HuH-7.5 (cell line): ENCODE data around the gene MOCOS.

Source experiments
- DNase-seq: peaks from one replicate; pipeline ENCODE4 v3.0.0; 2011; ENCODE audit warnings: low spot score

Gene MOCOS

GRCh38 chr18:36177913-36178312 is 9.4 kb upstream of the MOCOS start:
- no peak for DNase-seq

GRCh38 chr18:36179562-36180355 is 7.5 kb upstream of the MOCOS start:
- no peak for DNase-seq

- no peak for DNase-seq
Measured at GRCh38 chr18:36181441-36181840, 5.9 kb upstream of the MOCOS start.

DNA sequence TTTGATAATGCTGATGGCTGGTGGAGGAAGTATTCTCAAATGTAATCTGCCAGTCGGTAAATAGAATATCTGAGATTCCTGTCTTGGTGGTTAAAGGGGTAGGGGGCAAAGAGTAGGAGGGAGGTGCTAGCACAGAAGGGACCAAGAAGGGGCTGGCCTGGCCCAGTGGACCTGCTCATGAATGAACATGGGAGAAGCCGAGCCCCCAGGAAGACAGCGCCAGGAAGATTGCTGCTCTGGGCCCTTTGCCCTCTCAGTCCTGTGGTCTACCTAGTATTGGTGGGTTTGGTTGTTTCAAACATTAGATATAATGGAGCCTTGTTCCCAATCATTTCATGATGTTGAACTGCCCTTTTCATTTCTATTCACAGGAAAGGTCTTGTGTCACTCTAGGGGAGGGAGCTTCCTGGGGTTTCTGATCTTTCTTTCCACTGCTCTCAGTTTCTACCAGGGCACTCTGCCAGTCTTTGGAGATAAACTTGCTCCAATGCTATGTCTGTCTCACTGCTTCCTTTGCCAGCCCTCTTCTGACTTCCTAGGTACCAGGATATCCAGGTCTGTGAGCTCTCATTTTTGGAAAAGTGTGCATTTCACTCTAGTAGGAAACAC is 5.3 kb upstream of the MOCOS start:
- DNase-seq = no peak

GRCh38 chr18:36183033-36183432 is 4.3 kb upstream of the MOCOS start:
- no peak for DNase-seq

GRCh38 chr18:36183987-36184386 is 3.3 kb upstream of the MOCOS start:
- no peak for DNase-seq

GRCh38 chr18:36185157-36185556 is 2.1 kb upstream of the MOCOS start:
- DNase-seq = no peak

GRCh38 chr18:36185901-36186460 is 1.3 kb upstream of the MOCOS start:
- DNase-seq = no peak

DNA sequence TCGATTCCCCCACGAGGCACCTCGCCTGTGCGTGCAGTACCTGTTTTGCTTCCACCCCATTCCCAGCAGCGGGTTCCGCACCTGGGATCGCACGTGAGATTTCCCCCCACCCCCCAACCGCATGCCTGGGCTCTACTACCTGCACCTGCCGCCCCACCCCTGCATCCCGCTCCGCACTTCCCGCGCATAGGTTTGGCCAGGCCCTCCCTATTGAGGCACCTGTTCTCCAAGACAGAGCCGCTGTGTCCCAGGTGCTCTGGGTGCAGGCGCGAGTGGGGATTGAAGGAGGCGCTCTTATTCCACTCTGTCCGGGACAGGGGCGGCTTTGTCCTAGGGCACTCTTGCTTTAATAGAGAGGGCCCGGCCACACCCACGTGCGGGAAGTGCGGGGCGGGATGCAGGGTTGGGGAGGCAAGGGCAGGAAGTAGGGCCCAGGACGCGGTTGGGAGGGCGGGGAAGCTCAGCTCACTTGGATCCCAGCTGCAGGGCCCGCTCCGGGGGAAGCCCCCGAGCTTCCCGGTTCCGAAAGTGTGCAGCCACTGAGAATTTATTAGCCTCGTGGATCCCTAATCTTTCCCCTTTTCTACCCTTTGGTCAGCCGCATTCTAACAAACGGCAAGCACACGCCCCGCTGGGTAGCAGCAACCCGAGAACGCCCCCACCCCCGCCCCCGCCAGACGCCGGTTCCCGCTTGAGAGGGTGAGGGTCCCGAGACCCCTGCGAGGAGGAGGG is 670 bp upstream of the MOCOS start:
- DNase-seq = peak; percentile 32

- peak; percentile 28 for DNase-seq
Measured at GRCh38 chr18:36187826-36188721, 777 bp downstream of the MOCOS start.

DNA sequence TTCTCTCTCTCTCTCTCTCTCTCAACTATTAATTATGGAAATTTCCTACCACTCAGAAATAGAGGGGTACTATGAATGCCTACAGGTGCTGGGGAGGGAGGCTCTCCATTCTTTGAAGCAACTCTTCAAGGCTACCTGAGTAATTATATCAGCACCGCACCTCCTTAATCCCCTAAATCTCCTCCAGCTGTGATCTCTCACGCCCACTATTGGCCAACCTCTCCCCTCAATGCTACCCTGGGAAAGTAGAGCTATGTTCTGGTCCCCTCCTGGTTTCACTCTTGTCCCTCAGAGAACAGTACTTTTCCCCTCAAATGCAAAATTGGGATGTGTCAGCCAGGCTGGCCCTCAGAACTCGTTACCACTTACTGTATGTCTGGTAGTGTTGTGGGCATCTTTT is 1.6 kb downstream of the MOCOS start:
- no peak for DNase-seq

- DNase-seq = no peak
Measured at GRCh38 chr18:36189486-36189885, 2.2 kb downstream of the MOCOS start.

DNA sequence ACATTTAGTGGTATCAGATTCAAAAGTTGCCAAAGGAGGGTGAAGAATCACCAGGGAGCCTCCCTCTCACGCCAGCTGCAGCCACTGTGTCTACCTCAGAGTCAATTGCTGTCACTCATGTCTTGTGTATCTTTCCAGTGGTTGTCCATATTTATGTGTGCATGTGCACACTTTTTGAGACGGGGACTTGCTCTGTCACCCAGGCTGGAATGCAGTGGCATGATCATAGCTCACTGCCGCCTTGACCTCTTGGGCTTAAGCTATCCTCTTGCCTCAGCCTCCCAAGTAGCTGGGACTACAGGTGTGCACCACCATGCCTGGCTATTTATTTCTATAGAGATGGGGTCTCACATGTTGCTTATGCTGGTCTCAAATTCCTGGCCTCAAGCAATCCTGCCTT is 4.0 kb downstream of the MOCOS start:
- DNase-seq = no peak

GRCh38 chr18:36191711-36192110 is 4.4 kb downstream of the MOCOS start:
- no peak for DNase-seq

DNA sequence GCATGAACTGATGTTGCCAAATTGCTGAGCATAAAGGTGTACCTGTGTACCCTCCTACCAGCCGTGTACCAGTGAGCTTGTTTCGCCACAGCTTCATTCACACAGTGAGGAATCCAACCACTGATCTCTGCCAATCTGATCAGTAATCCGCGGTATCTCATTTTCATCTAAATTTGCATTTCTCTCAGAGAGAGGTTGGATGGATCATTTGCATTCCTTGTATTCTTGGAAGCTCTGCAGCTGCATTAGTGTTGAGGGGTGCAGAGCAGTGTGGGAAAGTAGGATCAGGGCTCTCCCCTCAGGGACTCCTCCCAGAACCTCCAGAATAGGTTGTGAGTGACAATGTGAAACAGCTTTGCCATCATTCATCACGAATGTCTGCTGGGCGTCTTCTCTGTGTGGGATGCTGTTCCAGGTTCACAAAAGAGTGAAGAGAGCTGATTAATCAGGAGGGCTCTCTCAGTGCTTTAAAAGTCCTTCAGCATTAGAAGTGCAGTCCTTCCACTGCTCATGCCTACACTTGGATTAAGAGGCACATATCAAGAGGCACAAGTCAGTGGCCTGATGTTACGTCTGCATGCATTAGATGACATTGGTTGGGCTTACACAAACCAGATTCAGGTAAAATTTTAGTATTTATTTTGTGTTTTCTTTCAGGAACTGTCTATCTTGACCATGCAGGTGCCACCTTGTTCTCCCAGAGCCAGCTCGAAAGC is 7.5 kb downstream of the MOCOS start:
- DNase-seq = no peak

- no peak for DNase-seq
Measured at GRCh38 chr18:36195427-36196122, 8.3 kb downstream of the MOCOS start.

- DNase-seq = no peak
Measured at GRCh38 chr18:36196238-36196995, 9.1 kb downstream of the MOCOS start.

GRCh38 chr18:36197511-36198166 is 10.3 kb downstream of the MOCOS start:
- no peak for DNase-seq

- no peak for DNase-seq
Measured at GRCh38 chr18:36199691-36200295, 12.5 kb downstream of the MOCOS start.
